H1 (cell line): Measurements from ENCODE around the gene TMEM39B. TPM values are rescaled to one million over a fixed set of nuclear protein-coding genes. Genes with fewer than 3 reads are reported as not detected.

Experiments
- POU5F1 ChIP-seq: IDR thresholded peaks from 2 replicates; pipeline ENCODE4 v1.6.1; 2011; ENCODE audit warnings: low read depth, mild to moderate bottlenecking, low read length, moderate library complexity
- SP4 ChIP-seq: IDR thresholded peaks from 2 replicates; pipeline ENCODE4 v1.6.1; 2012; ENCODE audit warnings: low read length, inconsistent platforms
- polyA plus RNA-seq, 7 experiments: library from polyadenylated mRNA; depleted of rRNA in 3 of 7; stranded (reverse) in 5 of 7; unstranded in 2 of 7; fragments of >200 nt in 5 of 7; fragments of 200-250 nt in 2 of 7; gene quantifications; 1 replicate in 5 of 7; 2 replicates in 1 of 7; 4 replicates in 1 of 7; pipeline versions ENCODE4 v1.2.1 to v1.2.3, GENCODE V29; 2011 to 2013; ENCODE audit warnings: missing spikeins in 2 of 7, mixed read lengths in 2 of 7
- total RNA-seq: library from RNA; stranded (reverse); fragmentation: NEBNext Ultra II Directional; extraction: Animal tissue kit (Norgen Biotek cat#: 25700); gene quantifications from 2 replicates; pipeline ENCODE4 v1.2.1, GENCODE V29; 2021
- TF ChIP-seq, protein P1 (sequence below): IDR thresholded peaks from 2 replicates; pipeline ENCODE4 v1.6.1; 2012; ENCODE audit warnings: low read length, inconsistent platforms

Gene TMEM39B
- total and polyA plus RNA-seq, 2 of the 8 experiments (the other 6 are each of a cell fraction or from before 2014, with no cell fraction given): 25.3 to 32.7 TPM

- TF ChIP-seq, protein P1, sequence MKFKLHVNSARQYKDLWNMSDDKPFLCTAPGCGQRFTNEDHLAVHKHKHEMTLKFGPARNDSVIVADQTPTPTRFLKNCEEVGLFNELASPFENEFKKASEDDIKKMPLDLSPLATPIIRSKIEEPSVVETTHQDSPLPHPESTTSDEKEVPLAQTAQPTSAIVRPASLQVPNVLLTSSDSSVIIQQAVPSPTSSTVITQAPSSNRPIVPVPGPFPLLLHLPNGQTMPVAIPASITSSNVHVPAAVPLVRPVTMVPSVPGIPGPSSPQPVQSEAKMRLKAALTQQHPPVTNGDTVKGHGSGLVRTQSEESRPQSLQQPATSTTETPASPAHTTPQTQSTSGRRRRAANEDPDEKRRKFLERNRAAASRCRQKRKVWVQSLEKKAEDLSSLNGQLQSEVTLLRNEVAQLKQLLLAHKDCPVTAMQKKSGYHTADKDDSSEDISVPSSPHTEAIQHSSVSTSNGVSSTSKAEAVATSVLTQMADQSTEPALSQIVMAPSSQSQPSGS: no peak
- TF ChIP-seq POU5F1 (no peak), SP4 (no peak)
Observed at GRCh38 chr1:32128479-32128878, 55.7 kb downstream of the TMEM39B start (continued).
